GM18508 (cell line): ENCODE measurements around the gene AQP11.
A peak's percentile ranks its signal among the peaks of the same experiment; 100 is the strongest.
"Not testable (repeated sequence)": the region's sequence is repeated elsewhere in the genome, so short reads cannot be mapped to it uniquely, and the experiment has no call there.

Experiments
- ATAC-seq: cut with Tn5 transposase; IDR thresholded peaks from one replicate; pipeline ENCODE4 v1.9.1; 2021; ENCODE audit warnings: moderate number of reproducible peaks; ENCODE audit not compliant: insufficient read depth, unreplicated experiment

Gene AQP11

DNA sequence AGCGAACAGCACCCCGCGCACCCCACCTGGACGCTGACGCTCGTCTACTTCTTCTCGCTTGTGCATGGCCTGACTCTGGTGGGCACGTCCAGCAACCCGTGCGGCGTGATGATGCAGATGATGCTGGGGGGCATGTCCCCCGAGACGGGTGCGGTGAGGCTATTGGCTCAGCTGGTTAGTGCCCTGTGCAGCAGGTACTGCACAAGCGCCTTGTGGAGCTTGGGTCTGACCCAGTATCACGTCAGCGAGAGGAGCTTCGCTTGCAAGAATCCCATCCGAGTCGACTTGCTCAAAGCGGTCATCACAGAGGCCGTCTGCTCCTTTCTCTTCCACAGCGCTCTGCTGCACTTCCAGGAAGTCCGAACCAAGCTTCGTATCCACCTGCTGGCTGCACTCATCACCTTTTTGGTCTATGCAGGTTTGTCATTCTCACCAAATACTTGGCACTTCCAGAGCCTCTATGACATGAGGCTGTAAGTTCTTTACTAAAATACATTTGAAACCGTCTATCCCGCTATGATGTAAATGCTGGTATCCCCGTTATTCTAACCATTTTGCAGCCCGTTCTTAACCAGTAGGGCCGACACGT, 535 bp downstream of the AQP11 start:
- ATAC-seq: no peak

DNA sequence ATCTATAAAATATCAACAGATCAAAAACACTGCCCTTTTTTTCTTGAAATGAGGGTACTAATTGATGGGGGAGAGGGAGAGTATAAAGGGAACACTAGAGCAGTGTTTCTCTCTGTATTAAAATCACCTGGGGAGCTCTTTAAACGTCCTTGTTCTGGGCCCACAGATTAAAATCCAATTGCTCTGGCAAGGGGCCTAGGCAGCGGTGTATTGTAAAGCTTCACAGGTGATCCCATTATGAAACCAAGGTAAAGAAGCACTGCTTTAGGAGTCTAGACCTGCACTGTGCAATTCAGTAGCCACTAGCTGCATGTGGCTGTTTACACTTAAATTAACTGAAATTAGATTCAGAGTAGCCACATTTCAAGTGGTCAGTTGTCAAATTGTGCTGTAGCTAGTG, 3.0 kb downstream of the AQP11 start:
- ATAC-seq: no peak

DNA sequence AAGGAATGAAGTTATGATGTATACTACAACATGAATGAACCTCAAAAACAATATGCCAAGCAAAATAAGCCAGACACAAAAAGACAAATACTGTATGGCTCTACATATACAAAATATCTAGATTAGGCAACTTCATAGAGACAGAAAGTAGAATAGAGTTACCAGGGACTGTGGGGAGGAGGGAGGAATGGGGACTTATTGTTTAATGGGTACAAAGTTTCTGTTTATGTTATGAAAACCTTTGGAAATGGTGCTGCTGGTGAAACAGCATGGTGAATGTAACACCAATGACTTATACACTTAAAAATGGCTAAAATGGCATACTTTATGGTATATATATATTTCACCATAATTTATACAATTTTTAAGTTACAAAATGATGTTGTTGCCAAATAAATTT, 4.1 kb downstream of the AQP11 start:
- ATAC-seq: no peak

DNA sequence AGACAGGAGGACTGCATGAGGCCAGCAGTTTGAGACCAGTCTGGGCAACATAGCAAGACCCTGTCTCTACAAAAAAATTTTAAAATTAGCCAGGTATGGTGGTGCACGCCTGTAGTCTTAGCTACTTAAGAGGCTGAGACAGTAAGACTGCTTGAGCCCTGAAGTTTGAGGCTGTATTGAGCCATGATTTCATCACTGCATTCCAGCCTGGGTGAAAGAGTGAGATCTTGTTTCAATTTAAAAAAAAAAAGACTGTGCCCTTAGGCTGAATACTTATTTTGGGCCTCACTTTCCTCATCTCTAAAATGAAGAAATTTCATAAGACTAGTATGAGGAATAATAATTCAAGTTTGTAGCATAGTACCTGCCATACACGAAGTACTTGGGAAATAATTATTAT, 6.9 kb downstream of the AQP11 start:
- ATAC-seq: no peak

DNA sequence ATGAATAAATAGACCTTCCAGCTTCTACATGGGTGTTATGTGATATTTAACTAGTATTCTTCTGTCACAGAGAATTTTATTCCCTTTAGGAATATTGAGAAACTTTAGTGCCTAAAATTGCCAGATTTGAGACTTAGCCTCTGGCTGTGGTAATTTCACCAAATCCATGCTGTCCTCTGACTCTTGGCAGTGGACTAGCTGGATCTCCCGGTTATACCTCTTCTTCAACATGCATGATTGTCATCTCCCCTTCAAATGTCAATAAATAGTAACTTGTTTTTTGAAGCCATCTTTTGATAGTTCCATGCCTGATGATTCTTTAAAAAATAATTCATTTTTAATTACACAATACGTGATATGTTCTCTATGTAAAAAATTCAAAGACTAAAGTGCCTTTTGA, 8.4 kb downstream of the AQP11 start:
- ATAC-seq: no peak

DNA sequence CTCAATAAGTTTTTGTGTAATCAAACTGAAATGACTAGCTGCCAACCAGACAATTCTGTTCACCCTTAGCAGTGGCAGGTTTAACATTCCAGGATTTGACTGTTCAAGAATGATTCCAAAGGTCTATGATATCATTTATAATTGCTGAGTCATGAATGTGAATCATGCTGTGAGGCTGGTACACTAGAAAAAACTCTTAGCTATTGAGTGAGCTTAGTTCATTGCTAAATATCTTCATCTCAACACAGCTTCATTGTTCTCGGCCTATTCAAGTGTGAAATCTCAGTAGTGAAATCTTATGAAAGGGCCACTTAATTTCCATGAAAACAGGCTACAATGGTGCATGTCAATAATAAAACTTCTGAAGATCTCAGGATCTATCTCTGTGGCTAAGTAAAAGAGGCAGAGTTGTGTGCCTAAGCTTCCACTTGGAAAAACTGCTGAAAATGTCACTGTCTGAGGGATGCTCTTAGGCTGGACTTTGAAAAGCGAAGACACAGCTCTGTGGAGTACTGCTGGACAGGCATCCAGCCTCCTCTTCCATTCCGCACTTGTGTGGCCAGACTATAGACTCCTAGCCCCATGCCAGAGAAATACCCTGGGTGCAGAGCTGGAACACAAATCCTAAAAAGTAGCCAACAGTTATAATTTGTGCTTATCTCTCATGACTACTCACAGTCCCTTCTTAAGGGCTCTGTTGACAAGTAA, 12.8 kb downstream of the AQP11 start:
- ATAC-seq: no peak

DNA sequence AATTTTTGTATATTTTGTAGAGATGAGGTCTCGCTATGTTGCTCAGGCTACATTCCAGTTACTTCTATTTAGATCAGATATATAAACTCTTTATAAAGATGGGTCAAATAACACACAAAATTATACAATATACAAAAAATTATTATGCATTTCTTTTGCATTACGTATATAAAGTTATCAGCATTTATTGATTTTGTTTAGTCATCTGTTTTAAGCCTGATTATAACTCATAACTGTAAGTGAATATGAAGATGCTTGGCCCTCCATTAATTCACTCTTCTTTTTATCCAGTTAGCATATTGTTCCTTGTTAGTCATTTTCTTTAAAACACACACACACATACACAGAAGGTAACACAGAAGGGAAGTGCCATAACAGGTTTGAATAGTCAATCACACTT, 14.5 kb downstream of the AQP11 start:
- ATAC-seq: no peak

DNA sequence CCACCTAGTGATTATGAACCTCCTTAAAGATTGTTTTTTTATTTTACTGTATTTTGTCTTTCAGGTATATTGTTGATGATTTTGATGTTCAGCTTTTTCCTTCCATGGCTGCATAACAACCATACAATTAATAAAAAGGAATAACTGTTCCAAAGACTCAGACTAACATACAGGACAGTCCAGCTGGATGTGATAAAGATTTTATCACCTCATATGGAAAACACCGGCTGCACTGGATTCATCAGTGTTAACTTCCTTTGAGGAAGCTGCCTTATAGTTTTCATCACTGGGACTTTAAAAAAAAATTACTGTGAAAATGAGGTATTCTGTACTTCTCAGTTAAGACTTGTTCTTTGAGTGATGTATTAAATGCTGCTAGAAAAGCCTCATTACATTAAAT, 19.5 kb downstream of the AQP11 start:
- ATAC-seq: no peak

DNA sequence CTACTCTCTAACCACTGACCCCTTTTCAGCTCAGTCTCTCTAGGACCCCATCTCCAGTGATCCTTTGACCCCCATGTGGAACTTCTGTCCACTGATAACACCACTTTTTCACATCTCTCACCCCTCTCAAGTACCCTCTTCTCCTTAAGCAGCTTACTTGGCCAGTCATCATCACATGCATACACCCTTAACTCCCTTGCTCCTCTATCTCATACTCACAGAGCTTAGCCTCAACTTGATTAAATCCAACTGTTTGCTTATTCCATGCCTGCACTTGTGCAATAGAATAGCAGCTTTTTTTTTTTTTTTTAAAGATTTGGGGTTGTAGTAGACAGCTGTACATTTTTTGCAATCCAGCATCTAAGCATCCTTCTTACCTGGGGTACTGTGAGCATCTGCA, 22.2 kb downstream of the AQP11 start:
- no peak for ATAC-seq

DNA sequence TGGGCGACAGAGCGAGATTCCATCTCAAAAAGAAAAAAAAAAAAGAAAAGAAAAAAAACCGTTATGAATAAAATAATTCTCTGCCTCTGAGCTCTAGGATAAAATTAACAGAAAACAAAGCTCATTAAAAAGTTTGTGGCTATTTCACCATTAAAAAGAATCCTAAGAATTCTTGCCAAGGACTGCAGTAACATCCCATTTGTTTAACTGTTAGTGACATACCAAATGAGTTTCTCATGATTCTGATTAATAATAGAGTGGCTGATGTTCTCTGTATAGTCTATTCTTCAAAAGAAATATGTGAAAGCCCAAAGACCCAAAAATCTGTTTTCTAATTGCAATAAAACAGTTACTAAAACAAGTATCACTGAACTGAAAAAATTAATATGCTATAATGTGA, 28.1 kb downstream of the AQP11 start:
- ATAC-seq: no peak

DNA sequence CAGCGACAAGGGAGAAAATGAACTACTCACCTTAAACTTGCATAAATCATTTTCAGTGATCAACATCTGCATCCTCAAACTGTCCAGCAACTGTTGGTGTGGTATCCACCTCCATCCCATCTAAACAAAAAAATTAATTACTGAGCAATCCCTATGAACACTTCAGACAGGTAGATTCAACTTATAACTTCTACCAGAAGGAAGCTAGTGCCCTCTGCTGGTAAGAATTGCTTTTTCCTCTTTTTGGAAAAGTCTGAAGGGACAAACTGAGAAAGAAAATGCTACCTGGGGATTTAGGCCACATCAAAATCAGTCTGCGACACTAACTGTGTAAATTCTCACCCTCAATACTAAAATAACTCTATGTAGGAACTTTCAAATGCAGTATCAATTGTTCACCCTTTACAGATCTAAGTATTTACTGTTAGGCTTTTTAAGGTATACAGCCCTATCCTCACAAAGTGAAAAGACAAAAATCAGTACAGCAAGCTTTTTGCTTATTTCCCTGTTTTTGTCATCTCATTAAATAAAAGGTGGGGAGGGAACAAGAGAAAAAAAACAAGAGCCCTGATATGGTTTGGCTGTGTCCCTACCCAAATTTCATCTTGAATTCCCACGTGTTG, 29.9 kb downstream of the AQP11 start:
- no peak for ATAC-seq

DNA sequence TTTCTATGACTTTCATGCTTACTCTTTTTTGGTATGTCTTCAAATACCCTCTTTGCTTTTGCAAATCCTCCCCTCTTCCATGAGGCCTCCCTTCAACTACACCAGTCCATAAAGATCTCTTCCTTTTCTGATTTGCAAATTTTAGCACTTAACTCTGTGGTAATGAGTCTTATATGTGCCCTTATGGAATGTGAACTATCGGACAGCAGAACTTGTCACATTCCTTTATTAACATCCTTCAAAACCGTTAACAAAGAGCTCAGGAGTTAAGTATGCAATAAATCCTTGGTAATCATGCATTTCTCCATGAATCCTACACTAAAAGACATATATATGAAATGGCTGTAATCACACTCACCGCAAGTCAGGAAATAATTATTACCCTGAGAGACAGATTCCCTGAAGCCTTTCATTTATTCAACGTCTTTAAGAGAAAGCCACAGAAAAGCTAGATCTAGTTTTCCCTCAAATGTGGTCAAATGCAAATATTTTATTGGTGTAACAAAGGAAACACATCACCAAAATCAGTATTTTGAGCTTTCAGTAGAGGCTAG, 40.5 kb downstream of the AQP11 start:
- no peak for ATAC-seq

DNA sequence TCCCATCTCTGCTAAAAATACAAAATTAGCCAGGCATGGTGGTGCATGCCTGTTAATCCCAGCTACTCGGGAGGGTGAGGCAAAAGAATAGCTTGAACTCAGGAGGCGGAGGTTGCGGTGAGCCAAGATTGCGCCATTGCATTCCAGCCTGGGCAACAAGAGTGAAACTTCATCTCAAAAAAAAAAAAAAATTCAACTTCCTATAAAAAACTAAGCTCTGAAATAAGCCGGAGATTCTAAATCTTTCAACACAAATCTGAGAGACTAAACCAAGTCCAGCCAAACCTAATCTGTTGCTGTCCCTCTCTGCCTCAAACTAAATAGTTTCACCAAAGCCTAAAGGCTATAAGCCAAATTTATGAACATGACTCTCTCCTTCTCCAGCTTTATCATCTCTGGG, 44.2 kb downstream of the AQP11 start:
- ATAC-seq: not testable (repeated sequence)

DNA sequence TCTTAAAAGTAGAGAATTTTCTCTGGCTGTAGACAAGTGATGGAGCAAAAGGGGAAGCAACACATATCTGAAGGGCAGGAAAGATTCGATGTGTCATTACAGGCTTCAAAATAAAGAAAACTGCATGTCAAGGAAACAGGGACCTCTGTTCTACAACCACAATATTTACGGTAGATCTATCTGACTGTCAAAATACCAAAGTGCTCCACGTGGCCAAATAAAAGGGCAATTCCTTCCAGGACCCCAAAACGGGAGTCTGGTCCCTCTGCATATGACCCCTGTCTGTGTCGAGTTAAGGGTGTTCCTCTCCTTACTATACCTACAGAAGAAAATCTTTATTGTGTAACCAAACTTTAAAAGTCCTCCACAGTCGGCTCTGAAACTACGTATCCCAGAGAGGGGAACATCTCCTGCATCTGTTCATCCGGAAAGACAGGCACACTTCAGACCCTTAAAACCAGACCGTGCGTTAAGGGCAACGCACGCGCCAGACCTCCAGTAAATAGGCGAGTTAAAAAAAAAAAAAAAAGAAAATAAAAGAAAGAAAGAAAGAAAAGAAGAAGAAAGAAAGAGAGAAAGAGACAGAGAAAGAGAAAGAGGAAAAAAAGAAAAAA, 47.1 kb downstream of the AQP11 start:
- no peak for ATAC-seq

DNA sequence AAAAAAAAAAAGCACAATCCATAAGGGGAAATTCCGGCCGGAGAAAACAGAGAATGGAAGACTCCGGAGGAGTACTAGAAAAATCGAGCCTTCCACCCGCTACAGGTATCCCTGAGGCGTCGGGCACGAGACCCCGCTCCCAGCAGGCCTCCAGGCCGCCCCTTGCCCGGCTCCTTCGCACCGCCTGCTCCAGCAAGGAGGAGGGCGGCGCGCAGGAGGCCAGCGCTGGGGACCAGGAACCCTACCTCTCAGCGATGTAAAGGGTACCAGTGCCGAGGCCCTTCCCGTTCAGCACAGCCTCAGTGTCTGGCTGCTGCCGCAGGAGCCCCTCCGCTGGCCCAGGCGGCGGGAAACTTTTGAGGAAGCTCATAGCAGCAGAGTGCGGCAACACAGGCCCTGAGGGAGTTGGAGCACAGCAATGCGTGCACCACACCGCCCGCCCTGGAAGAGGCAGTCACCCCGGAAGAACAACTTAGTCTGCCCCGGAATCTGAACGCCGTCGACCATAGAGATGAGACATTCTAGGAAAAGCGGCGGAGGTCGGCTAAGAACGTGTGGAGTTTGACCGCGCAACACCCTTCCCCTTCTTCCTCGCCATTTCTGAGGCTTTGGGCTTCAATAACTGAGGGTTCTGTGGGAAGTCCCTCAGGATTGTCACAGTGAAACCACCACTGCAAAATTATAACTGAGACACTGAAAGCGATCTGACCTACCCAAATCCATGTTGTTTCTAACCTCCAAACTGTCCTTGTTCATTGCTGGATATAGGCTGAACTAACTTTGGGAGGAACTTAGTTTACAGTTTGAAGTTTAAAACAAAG, 47.8 kb downstream of the AQP11 start, which contains the start of gene CLNS1A:
TSS of gene CLNS1A (minus strand) at position 450 of the 821 bp plus-strand sequence. CDS start at position 370, 80 bp downstream.
- peak; percentile 81 for ATAC-seq

DNA sequence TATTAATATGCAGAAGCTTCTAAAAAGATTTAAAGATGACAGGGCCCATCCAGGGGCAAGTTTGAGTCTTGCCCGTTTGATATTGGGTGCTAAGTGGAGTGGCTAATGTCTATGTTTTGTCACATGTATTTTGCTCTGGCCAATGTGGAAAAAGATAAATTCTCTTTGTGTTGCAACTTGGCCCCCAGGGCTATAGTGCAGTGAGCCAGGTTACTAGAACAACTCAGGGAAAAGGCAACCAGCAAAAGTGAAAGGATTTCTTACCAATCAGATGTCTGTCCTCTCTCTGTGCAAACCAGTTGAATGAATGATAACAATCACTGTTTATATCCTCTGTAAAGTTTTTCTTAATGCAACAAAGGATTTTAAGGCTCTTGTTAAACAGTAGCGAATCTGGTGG, 52.5 kb downstream of the AQP11 start:
- ATAC-seq: no peak

DNA sequence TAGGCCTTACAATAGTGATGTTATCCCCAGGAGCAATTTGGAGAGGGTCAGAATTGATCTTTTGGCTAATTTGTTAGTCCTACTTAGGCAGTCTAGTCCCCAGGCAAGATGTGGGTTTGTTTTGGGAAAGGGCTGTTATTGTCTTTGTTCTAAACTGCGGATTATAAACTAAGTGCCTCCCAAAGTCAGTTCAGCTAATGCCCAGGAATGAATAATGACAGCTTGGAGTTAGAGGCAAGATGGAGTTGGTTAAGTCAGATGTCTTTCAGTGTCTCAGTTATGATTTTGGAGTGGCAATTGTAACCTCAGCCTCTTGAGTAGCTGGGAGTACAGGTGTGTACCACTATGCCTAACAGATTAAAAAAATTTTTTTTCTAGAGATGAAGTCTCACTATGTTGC, 55.1 kb downstream of the AQP11 start:
- no peak for ATAC-seq

DNA sequence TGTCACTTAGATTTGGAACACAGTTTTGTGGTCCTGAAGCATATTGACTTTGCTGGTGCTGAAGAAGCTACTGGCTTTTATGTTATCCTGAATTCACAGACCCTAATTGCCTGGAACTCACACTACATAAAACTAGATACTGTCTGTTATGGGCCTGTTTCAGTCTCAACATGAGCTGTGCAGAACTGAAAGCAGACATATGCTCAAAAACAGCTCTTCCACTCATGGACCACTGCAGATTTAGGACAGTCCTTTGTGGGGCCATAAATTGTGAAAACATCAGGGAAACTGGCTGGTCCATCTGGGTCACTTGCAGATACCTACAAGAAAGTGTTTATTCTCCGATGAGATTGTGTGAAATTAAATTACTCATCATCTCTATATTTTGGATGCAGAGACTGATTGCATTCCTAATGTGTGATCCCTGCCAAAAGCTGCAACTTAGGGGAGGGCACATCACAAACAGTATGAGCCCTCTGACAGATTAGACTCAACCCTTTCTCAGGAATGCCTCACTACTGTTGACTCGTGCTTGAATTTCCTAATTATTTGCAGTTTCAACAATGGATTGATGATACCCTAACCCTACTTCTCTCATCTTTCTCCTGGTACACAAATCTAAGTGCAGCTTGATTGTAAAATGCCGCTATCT, 58.0 kb downstream of the AQP11 start:
- no peak for ATAC-seq

DNA sequence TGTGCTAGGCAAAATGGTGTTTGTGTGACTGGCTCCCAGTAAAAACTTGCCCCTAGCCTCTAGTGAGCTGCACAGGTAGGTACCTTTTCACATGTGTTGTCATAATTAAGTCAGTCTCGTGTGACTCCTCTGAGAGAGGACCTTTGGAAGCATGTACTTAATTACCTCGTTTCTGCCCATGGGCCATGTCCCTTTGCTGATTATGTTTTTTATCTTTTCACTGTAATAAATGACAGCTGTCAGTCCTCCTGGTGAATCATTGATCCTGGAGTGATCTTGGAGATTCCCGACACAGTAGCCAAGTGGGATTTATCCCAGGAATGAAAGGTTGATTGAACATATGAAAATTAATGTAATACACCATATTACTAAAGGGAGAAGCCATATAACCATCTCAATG, 60.4 kb downstream of the AQP11 start:
- ATAC-seq: no peak
